HUES6 (cell line): ENCODE measurements around the gene PLA2G4B.

Source experiments
- H3K27ac ChIP-seq: 2 replicates; pipeline ENCODE4 v1.7.0; 2013; ENCODE audit warnings: low read depth, mild to moderate bottlenecking, low read length, inconsistent platforms
- H3K27me3 ChIP-seq: 2 replicates; pipeline ENCODE4 v1.6.1; 2013; ENCODE audit warnings: low read length; ENCODE audit not compliant: control insufficient read depth, insufficient read depth
- H3K36me3 ChIP-seq: 2 replicates; pipeline ENCODE4 v1.6.1; 2013; ENCODE audit warnings: low read length; ENCODE audit not compliant: control insufficient read depth, insufficient read depth
- H3K4me1 ChIP-seq: 2 replicates; pipeline ENCODE4 v1.6.1; 2013; ENCODE audit warnings: low read length; ENCODE audit not compliant: control insufficient read depth, insufficient read depth
- H3K4me3 ChIP-seq: 2 replicates; pipeline ENCODE4 v1.5.1; 2013; ENCODE audit warnings: low read depth, low read length
- H3K9ac ChIP-seq: one replicate; pipeline ENCODE4 v1.6.1; 2013; ENCODE audit warnings: mild to moderate bottlenecking, low read length
- H3K9me3 ChIP-seq: 2 replicates; pipeline ENCODE4 v1.6.1; 2013; ENCODE audit warnings: low read depth, low read length; ENCODE audit not compliant: control insufficient read depth, insufficient read depth

Gene PLA2G4B

GRCh38 chr15:41888662-41889253 lies 50.1 kb downstream of the PLA2G4B start:
- Histone ChIP-seq H3K36me3 (no peaks in the 10 kb centered on the region), H3K9me3 (no peaks in the 10 kb centered on the region), H3K4me3 (no peak overlapping the region), H3K9ac (no peak overlapping the region), H3K4me1 (peaks cover 9% of the 10 kb centered on the region; the same call in 1 of the 2 replicates), H3K27me3 (peaks cover 2% of the 10 kb centered on the region; the same call in 1 of the 2 replicates), H3K27ac (no peak overlapping the region)

- Histone ChIP-seq H3K4me3 (no peak overlapping the region), H3K9ac (no peak overlapping the region), H3K27me3 (no peaks in the 10 kb centered on the region), H3K36me3 (no peaks in the 10 kb centered on the region), H3K4me1 (peaks cover 18% of the 10 kb centered on the region; the same call in 1 of the 2 replicates), H3K27ac (no peak overlapping the region), H3K9me3 (no peaks in the 10 kb centered on the region)
Observed at GRCh38 chr15:41890050-41890690, 51.5 kb downstream of the PLA2G4B start.

GRCh38 chr15:41891226-41891625 lies 52.6 kb downstream of the PLA2G4B start:
- Histone ChIP-seq H3K9me3 (no peaks in the 10 kb centered on the region), H3K9ac (no peak overlapping the region), H3K4me3 (no peak overlapping the region), H3K27me3 (no peaks in the 10 kb centered on the region), H3K36me3 (no peaks in the 10 kb centered on the region), H3K27ac (no peak overlapping the region), H3K4me1 (peaks cover 21% of the 10 kb centered on the region; the same call in 1 of the 2 replicates)

- Histone ChIP-seq H3K9ac (no peak overlapping the region), H3K4me3 (no peak overlapping the region), H3K4me1 (peaks cover 21% of the 10 kb centered on the region; the same call in 1 of the 2 replicates), H3K27ac (no peak overlapping the region), H3K36me3 (no peaks in the 10 kb centered on the region), H3K9me3 (no peaks in the 10 kb centered on the region), H3K27me3 (no peaks in the 10 kb centered on the region)
Observed at GRCh38 chr15:41891946-41892345, 53.3 kb downstream of the PLA2G4B start.

- Histone ChIP-seq H3K9ac (no peak overlapping the region), H3K27me3 (no peaks in the 10 kb centered on the region), H3K4me3 (no peak overlapping the region), H3K36me3 (no peaks in the 10 kb centered on the region), H3K27ac (no peak overlapping the region), H3K4me1 (peaks cover 25% of the 10 kb centered on the region; the same call in 1 of the 2 replicates), H3K9me3 (no peaks in the 10 kb centered on the region)
Observed at GRCh38 chr15:41892621-41893421, 54.2 kb downstream of the PLA2G4B start.

- no peaks in the 10 kb centered on the region for H3K9me3 ChIP-seq
- no peaks in the 10 kb centered on the region for H3K27me3 ChIP-seq
- no peak within 1 kb of the TSS for H3K9ac ChIP-seq
- 0 out of 2 replicates have a peak, but pooled peaks cover 2% of the 10 kb centered on the region for H3K36me3 ChIP-seq
- H3K4me3 ChIP-seq, result no peak within 1 kb of the TSS
- peaks cover 25% of the 10 kb centered on the region; the same call in 1 of the 2 replicates for H3K4me1 ChIP-seq
- no peak within 1 kb of the TSS for H3K27ac ChIP-seq
Observed at GRCh38 chr15:41893422-41894250, 55.0 kb downstream of the PLA2G4B start, which contains the start of gene SPTBN5. SPTBN5 (minus strand) TSS chr15:41894053; CDS start chr15:41893497, 556 bp downstream.

GRCh38 chr15:41894251-41894790 lies 55.7 kb downstream of the PLA2G4B start:
- no peaks in the 10 kb centered on the region for H3K27me3 ChIP-seq
- H3K4me1 ChIP-seq, result peaks cover 25% of the 10 kb centered on the region; the same call in 1 of the 2 replicates
- H3K9ac ChIP-seq, result no peak overlapping the region
- H3K27ac ChIP-seq, result no peak overlapping the region
- H3K9me3 ChIP-seq, result no peaks in the 10 kb centered on the region
- H3K4me3 ChIP-seq, result no peak overlapping the region
- H3K36me3 ChIP-seq, result peaks cover 8% of the 10 kb centered on the region

GRCh38 chr15:41894791-41895463 lies 56.3 kb downstream of the PLA2G4B start:
- H3K36me3 ChIP-seq, result peaks cover 8% of the 10 kb centered on the region
- H3K27ac ChIP-seq, result no peak overlapping the region
- peaks cover 25% of the 10 kb centered on the region; the same call in 1 of the 2 replicates for H3K4me1 ChIP-seq
- no peak overlapping the region for H3K9ac ChIP-seq
- no peaks in the 10 kb centered on the region for H3K9me3 ChIP-seq
- H3K4me3 ChIP-seq, result no peak overlapping the region
- no peaks in the 10 kb centered on the region for H3K27me3 ChIP-seq

- Histone ChIP-seq H3K27me3 (no peaks in the 10 kb centered on the region), H3K9ac (no peak overlapping the region), H3K4me3 (no peak overlapping the region), H3K9me3 (no peaks in the 10 kb centered on the region), H3K27ac (no peak overlapping the region), H3K4me1 (peaks cover 25% of the 10 kb centered on the region; the same call in 1 of the 2 replicates), H3K36me3 (peaks cover 11% of the 10 kb centered on the region)
Observed at GRCh38 chr15:41895491-41895890, 56.8 kb downstream of the PLA2G4B start.

- no peak overlapping the region for H3K4me3 ChIP-seq
- H3K9ac ChIP-seq, result no peak overlapping the region
- H3K27ac ChIP-seq, result no peak overlapping the region
- H3K9me3 ChIP-seq, result no peaks in the 10 kb centered on the region
- peaks cover 16% of the 10 kb centered on the region for H3K36me3 ChIP-seq
- peaks cover 21% of the 10 kb centered on the region; the same call in 1 of the 2 replicates for H3K4me1 ChIP-seq
- no peaks in the 10 kb centered on the region for H3K27me3 ChIP-seq
Observed at GRCh38 chr15:41895957-41896356, 57.3 kb downstream of the PLA2G4B start.
